ENCODE measurements around the gene UTP4. TPM values are rescaled to one million over a fixed set of nuclear protein-coding genes. Genes with fewer than 3 reads are reported as not detected.
"Not testable (repeated sequence)": the region's sequence is repeated elsewhere in the genome, so short reads cannot be mapped to it uniquely, and the experiment has no call there.

UTP4 gene
- total and polyA plus RNA-seq, 3 experiments from 2014 or later = 59.0 to 155 (median 150) TPM

DNA sequence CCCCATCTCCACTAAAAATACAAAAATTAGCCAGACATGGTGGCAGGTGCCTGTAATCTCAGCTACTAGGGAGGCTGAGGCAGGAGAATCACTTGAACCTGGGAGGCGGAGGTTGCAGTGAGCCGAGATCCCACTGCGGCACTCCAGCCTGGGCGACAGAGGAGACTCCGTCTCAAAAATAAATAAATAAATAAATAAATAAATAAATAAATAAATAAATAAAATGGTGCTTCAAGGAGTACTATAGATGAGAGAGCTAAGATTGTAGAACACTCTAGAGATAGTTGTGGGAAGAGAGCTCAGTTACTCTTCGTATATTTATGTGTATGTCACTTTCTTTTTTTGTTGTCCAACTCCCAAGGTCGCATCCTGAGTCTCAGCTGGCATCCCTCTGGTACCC lies 7.0 kb downstream of the UTP4 start:
- H3K4me3 Mint-ChIP-seq; H3K27ac Mint-ChIP-seq; H3K27ac ChIP-seq (ENCODE audit: low read depth, low read length); H3K4me1 ChIP-seq (ENCODE audit: insufficient read depth, low read length); DNase-seq; H3K27me3 ChIP-seq (ENCODE audit: insufficient read depth, low read length, poor library complexity, severe bottlenecking); POLR2A ChIA-PET; H3K27me3 Mint-ChIP-seq; H3K9me3 ChIP-seq (ENCODE audit: low read length); H3K9me3 Mint-ChIP-seq; H3K4me3 ChIP-seq (ENCODE audit: low read length): not testable (repeated sequence)
- CTCF ChIA-PET = interaction anchor here (1.5 kb wide), 1 partner anchor 11 kb away, joined by 8 read pairs; no protein-coding TSS in a partner anchor
- Mint-ChIP-seq H3K4me1 (peaks cover 7 to 21% (median 20%) of the 10 kb centered on the region in 3 donors), H3K36me3 (peaks cover 4 to 72% (median 31%) of the 10 kb centered on the region in 3 donors)
- peaks cover 37% of the 10 kb centered on the region for H3K36me3 ChIP-seq (ENCODE audit: insufficient read depth, low read length)

DNA sequence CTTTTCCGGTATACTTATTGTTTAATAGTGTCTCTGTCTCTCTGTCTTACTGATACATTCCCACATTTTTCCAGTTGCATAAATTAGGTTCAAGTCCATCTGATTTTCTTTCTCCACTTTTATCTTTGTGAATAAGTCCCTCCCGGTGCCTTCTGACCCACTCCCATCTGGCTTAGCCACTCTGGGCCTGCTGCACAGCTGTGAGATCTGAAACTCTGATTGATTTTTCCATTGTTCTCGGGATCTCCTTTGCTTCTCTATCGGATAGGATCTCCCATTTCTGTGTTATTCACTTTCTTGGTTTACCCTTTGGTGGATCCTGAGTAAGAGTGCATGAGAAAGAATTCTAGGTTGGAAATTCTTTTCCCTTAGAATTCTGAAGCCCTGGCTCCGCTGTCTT lies 8.6 kb downstream of the UTP4 start:
- H3K27me3 Mint-ChIP-seq = no peaks in the 10 kb centered on the region
- POLR2A ChIA-PET = no interaction called here
- H3K9me3 ChIP-seq (ENCODE audit: low read length) = no peaks in the 10 kb centered on the region
- H3K36me3 ChIP-seq (ENCODE audit: insufficient read depth, low read length) = peaks cover 37% of the 10 kb centered on the region
- no peaks in the 10 kb centered on the region for H3K9me3 Mint-ChIP-seq
- DNase-seq = no peak
- no peaks in the 10 kb centered on the region for H3K27me3 ChIP-seq (ENCODE audit: insufficient read depth, low read length, poor library complexity, severe bottlenecking)
- H3K4me1 Mint-ChIP-seq = peaks cover 3 to 15% (median 11%) of the 10 kb centered on the region in 3 donors
- no peaks in the 10 kb centered on the region for H3K4me1 ChIP-seq (ENCODE audit: insufficient read depth, low read length)
- H3K36me3 Mint-ChIP-seq = peaks cover 4 to 78% (median 31%) of the 10 kb centered on the region in 3 donors
- no peak overlapping the region for H3K4me3 Mint-ChIP-seq
- no peak overlapping the region for H3K27ac Mint-ChIP-seq
- H3K4me3 ChIP-seq (ENCODE audit: low read length) = no peak overlapping the region
- CTCF ChIA-PET = interaction anchor here (1.5 kb wide), 1 partner anchor 9 kb away, joined by 8 read pairs; no protein-coding TSS in a partner anchor
- H3K27ac ChIP-seq (ENCODE audit: low read depth, low read length) = no peak overlapping the region

DNA sequence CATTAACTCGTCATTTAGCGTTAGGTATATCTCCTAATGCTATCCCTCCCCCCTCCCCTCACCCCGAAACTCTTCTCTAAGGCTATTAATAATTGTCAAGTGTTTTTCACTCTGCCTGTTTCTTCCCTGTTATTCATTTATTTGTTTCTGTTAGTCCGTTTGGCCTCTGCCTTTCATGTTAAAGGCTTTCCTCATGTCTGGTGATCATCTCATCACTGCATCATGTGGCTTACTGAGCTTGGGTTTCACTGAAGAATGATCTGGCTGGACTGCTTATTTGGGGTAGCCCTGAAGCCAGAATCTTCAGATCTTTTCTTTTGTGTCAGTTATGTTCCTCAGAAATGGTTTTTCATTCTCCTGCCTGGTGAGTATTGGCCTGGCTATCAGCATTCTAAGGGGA lies 9.5 kb downstream of the UTP4 start:
- peaks cover 4 to 77% (median 30%) of the 10 kb centered on the region in 3 donors for H3K36me3 Mint-ChIP-seq
- H3K27ac Mint-ChIP-seq = peak overlapping the region in 1 of 8 donors; percentile 5
- no peaks in the 10 kb centered on the region for H3K9me3 ChIP-seq (ENCODE audit: low read length)
- no peaks in the 10 kb centered on the region for H3K9me3 Mint-ChIP-seq
- DNase-seq = no peak
- no peak overlapping the region for H3K4me3 Mint-ChIP-seq
- H3K4me3 ChIP-seq (ENCODE audit: low read length) = no peak overlapping the region
- H3K27ac ChIP-seq (ENCODE audit: low read depth, low read length) = no peak overlapping the region
- no peaks in the 10 kb centered on the region for H3K27me3 Mint-ChIP-seq
- H3K4me1 Mint-ChIP-seq = peaks cover 2 to 7% (median 3%) of the 10 kb centered on the region in 3 donors
- peaks cover 33% of the 10 kb centered on the region for H3K36me3 ChIP-seq (ENCODE audit: insufficient read depth, low read length)
- ChIA-PET POLR2A (no interaction called here), CTCF (no interaction called here)
- H3K27me3 ChIP-seq (ENCODE audit: insufficient read depth, low read length, poor library complexity, severe bottlenecking) = no peaks in the 10 kb centered on the region
- H3K4me1 ChIP-seq (ENCODE audit: insufficient read depth, low read length) = no peaks in the 10 kb centered on the region

DNA sequence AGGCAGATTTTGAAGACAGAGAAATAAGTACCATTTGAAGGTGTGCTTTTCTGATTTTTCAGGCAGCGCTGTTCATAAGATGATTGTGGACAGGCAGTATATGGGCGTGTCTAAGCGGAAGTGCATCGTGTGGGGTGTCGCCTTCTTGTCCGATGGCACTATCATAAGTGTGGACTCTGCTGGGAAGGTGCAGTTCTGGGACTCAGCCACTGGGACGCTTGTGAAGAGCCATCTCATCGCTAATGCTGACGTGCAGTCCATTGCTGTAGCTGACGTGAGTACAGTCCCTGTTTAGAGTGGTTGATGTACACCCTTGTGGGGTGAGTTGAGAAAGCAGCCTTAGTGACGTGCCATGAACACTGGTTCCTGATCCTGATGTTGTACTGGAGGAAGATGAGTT lies 10.7 kb downstream of the UTP4 start:
- Histone ChIP-seq H3K36me3 (ENCODE audit: insufficient read depth, low read length) (peaks cover 31% of the 10 kb centered on the region), H3K4me3 (ENCODE audit: low read length) (no peak overlapping the region), H3K27me3 (ENCODE audit: insufficient read depth, low read length, poor library complexity, severe bottlenecking) (no peaks in the 10 kb centered on the region), H3K4me1 (ENCODE audit: insufficient read depth, low read length) (no peaks in the 10 kb centered on the region), H3K9me3 (ENCODE audit: low read length) (no peaks in the 10 kb centered on the region), H3K27ac (ENCODE audit: low read depth, low read length) (no peak overlapping the region)
- H3K36me3 Mint-ChIP-seq = peaks cover 4 to 70% (median 28%) of the 10 kb centered on the region in 3 donors
- CTCF ChIA-PET = no interaction called here
- no peak overlapping the region for H3K4me3 Mint-ChIP-seq
- POLR2A ChIA-PET = no interaction called here
- DNase-seq = no peak
- H3K4me1 Mint-ChIP-seq = no peaks in the 10 kb centered on the region
- no peaks in the 10 kb centered on the region for H3K27me3 Mint-ChIP-seq
- peak overlapping the region in 1 of 8 donors; percentile 19 for H3K27ac Mint-ChIP-seq
- no peaks in the 10 kb centered on the region for H3K9me3 Mint-ChIP-seq

DNA sequence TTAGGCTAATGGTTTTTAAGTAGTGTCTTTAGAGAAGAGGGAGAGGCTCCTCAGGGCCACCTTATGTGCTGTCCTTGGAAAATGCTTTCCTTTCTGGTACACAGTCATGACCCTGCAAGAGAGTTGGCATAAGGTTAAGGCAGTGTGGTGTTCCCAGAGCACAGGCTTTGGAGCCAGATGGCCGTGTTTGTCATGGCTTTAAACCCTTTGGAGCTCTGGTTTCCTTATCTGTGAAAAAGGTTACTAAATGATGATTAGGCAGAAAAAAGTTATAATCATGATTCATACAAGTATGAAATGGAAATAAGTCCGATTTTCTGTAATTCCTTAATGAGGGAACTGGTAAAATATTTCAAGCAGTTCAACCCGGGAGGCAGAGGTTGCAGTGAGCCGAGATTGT lies 13.2 kb downstream of the UTP4 start:
- CTCF ChIA-PET = interaction anchor here (1.2 to 9.6 kb wide), 3 partner anchors 12 to 140 kb away, joined by 3 to 159 read pairs (median 3); no protein-coding TSS in a partner anchor
- Mint-ChIP-seq H3K4me1 (peaks cover 0 to 3% (median 3%) of the 10 kb centered on the region in 3 donors), H3K4me3 (no peak overlapping the region), H3K27ac (peak overlapping the region in 2 of 8 donors; percentile 3 to 50), H3K36me3 (peaks cover 4 to 60% (median 25%) of the 10 kb centered on the region in 3 donors), H3K27me3 (no peaks in the 10 kb centered on the region), H3K9me3 (no peaks in the 10 kb centered on the region)
- H3K4me1 ChIP-seq (ENCODE audit: insufficient read depth, low read length) = no peaks in the 10 kb centered on the region
- POLR2A ChIA-PET = no interaction called here
- no peak overlapping the region for H3K27ac ChIP-seq (ENCODE audit: low read depth, low read length)
- peaks cover 20% of the 10 kb centered on the region for H3K36me3 ChIP-seq (ENCODE audit: insufficient read depth, low read length)
- no peak overlapping the region for H3K4me3 ChIP-seq (ENCODE audit: low read length)
- no peaks in the 10 kb centered on the region for H3K27me3 ChIP-seq (ENCODE audit: insufficient read depth, low read length, poor library complexity, severe bottlenecking)
- no peaks in the 10 kb centered on the region for H3K9me3 ChIP-seq (ENCODE audit: low read length)
- no peak for DNase-seq

DNA sequence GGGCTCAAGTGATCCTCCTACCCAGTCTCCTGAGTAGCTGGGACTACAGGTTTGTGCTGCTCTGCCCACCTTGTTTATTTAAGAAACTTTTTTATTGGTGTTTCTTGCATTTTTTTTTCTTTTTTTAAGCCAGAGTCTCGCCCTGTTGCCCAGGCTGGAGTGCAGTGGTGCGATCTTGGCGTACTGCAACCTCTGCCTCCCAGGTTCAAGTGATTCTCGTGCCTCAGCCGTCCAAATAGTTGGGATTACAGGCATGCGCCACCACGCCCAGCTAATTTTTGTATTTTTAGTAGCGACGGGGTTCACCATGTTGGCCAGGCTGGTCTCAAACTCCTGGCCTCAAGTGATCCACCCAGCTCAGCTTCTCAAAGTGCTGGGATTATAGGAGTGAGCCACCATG lies 17.2 kb downstream of the UTP4 start:
- H3K4me3 ChIP-seq (ENCODE audit: low read length); POLR2A ChIA-PET; H3K27ac Mint-ChIP-seq; H3K4me1 Mint-ChIP-seq; H3K9me3 ChIP-seq (ENCODE audit: low read length); DNase-seq; H3K27ac ChIP-seq (ENCODE audit: low read depth, low read length); H3K27me3 Mint-ChIP-seq; H3K4me1 ChIP-seq (ENCODE audit: insufficient read depth, low read length); H3K27me3 ChIP-seq (ENCODE audit: insufficient read depth, low read length, poor library complexity, severe bottlenecking); H3K4me3 Mint-ChIP-seq; H3K9me3 Mint-ChIP-seq: not testable (repeated sequence)
- H3K36me3 ChIP-seq (ENCODE audit: insufficient read depth, low read length) = peaks cover 14% of the 10 kb centered on the region
- CTCF ChIA-PET = interaction anchor here (0.8 to 9.6 kb wide), 15 partner anchors 9 to 153 kb away, joined by 3 to 159 read pairs (median 5); partner anchors contain the start of gene SNTB2
- H3K36me3 Mint-ChIP-seq = peaks cover 0 to 59% (median 18%) of the 10 kb centered on the region in 3 donors

DNA sequence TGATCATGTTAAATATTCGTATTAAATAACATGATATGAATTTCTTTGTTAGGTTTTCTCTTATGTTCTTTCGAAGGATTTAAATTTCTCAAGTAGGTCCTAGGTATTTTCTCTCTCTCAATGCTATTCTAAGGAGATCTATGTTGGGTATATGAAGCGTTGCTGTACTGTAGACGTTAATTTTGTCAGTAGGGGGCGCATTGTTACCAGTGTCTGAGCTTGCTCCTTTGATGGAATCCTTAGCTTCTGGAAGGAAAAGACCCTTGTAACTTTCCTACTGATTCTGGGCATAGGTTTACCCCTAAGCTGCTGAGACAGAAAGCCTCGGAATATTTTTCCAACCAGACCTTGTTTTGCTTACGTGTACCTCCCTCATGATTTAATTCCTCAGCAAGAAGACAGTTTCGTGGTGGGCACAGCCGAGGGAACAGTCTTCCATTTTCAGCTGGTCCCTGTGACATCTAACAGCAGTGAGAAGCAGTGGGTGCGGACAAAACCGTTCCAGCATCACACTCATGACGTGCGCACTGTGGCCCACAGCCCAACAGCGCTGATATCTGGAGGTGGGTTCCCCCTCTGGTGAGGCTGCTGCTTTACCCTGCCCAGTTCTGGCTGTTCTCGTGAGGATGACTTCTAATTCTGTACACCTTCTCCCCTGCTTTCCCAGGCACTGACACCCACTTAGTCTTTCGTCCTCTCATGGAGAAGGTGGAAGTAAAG lies 17.9 kb downstream of the UTP4 start:
- Histone ChIP-seq H3K27ac (ENCODE audit: low read depth, low read length) (no peak overlapping the region), H3K27me3 (ENCODE audit: insufficient read depth, low read length, poor library complexity, severe bottlenecking) (no peaks in the 10 kb centered on the region), H3K4me3 (ENCODE audit: low read length) (no peak overlapping the region), H3K9me3 (ENCODE audit: low read length) (no peaks in the 10 kb centered on the region), H3K4me1 (ENCODE audit: insufficient read depth, low read length) (no peaks in the 10 kb centered on the region), H3K36me3 (ENCODE audit: insufficient read depth, low read length) (peaks cover 14% of the 10 kb centered on the region)
- H3K27ac Mint-ChIP-seq = no peak overlapping the region
- ChIA-PET POLR2A (interaction anchor here (0.6 kb wide), 1 partner anchor 36 kb away, joined by 9 read pairs; no protein-coding TSS in a partner anchor), CTCF (interaction anchor here (0.7 to 9.6 kb wide), 20 partner anchors 9 to 629 kb away, joined by 3 to 159 read pairs (median 4); partner anchors contain the start of genes CHTF8, SNTB2 and UTP4)
- no peak overlapping the region for H3K4me3 Mint-ChIP-seq
- DNase-seq = peak in 4 of 5 donors; percentile 29 to 65 (median 55)
- H3K4me1 Mint-ChIP-seq = peaks cover 0 to 3% (median 3%) of the 10 kb centered on the region in 3 donors
- H3K27me3 Mint-ChIP-seq = no peaks in the 10 kb centered on the region
- H3K36me3 Mint-ChIP-seq = peaks cover 0 to 63% (median 18%) of the 10 kb centered on the region in 3 donors
- no peaks in the 10 kb centered on the region for H3K9me3 Mint-ChIP-seq

DNA sequence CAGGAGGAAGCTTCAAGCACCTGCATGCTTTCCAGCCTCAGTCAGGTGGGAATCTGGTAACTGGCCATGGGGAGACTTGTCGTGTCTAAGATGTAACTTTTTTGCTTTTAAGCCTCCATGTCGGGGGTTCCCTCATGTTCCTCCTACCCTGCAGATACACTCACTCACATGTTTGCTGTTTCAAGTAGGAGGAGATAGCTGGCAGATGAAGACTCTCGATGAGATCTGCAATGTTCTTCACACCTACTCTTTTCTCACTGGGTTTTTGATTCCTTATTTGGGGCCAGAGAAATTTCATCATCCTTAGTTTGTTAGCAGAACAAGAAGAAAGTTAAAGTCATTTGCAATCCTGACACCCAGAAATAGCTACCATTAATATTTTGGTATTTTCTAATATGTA lies 24.7 kb downstream of the UTP4 start:
- CTCF ChIA-PET = interaction anchor here (1.6 to 2.3 kb wide), 2 partner anchors 29 to 129 kb away, joined by 3 to 8 read pairs; partner anchors contain the start of gene SNTB2
- H3K4me3 ChIP-seq (ENCODE audit: low read length) = no peak overlapping the region
- H3K27ac ChIP-seq (ENCODE audit: low read depth, low read length) = no peak overlapping the region
- no peaks in the 10 kb centered on the region for H3K27me3 Mint-ChIP-seq
- POLR2A ChIA-PET = no interaction called here
- no peaks in the 10 kb centered on the region for H3K4me1 Mint-ChIP-seq
- H3K4me3 Mint-ChIP-seq = no peak overlapping the region
- DNase-seq = no peak
- no peaks in the 10 kb centered on the region for H3K27me3 ChIP-seq (ENCODE audit: insufficient read depth, low read length, poor library complexity, severe bottlenecking)
- H3K36me3 ChIP-seq (ENCODE audit: insufficient read depth, low read length) = peaks cover 22% of the 10 kb centered on the region
- H3K9me3 ChIP-seq (ENCODE audit: low read length) = no peaks in the 10 kb centered on the region
- no peaks in the 10 kb centered on the region for H3K4me1 ChIP-seq (ENCODE audit: insufficient read depth, low read length)
- H3K27ac Mint-ChIP-seq = no peak overlapping the region
- H3K9me3 Mint-ChIP-seq = no peaks in the 10 kb centered on the region
- peaks cover 7 to 75% (median 31%) of the 10 kb centered on the region in 3 donors for H3K36me3 Mint-ChIP-seq
